ENCODE measurements around the gene NTSR1. TPM values are rescaled to one million over a fixed set of nuclear protein-coding genes. Genes with fewer than 3 reads are reported as not detected.

NTSR1 gene
- total and polyA plus RNA-seq, 2 of the 8 experiments (the other 6 are each of a cell fraction or from before 2014, with no cell fraction given) = 0.53 to 0.89 TPM

- TF ChIP-seq, protein P1, sequence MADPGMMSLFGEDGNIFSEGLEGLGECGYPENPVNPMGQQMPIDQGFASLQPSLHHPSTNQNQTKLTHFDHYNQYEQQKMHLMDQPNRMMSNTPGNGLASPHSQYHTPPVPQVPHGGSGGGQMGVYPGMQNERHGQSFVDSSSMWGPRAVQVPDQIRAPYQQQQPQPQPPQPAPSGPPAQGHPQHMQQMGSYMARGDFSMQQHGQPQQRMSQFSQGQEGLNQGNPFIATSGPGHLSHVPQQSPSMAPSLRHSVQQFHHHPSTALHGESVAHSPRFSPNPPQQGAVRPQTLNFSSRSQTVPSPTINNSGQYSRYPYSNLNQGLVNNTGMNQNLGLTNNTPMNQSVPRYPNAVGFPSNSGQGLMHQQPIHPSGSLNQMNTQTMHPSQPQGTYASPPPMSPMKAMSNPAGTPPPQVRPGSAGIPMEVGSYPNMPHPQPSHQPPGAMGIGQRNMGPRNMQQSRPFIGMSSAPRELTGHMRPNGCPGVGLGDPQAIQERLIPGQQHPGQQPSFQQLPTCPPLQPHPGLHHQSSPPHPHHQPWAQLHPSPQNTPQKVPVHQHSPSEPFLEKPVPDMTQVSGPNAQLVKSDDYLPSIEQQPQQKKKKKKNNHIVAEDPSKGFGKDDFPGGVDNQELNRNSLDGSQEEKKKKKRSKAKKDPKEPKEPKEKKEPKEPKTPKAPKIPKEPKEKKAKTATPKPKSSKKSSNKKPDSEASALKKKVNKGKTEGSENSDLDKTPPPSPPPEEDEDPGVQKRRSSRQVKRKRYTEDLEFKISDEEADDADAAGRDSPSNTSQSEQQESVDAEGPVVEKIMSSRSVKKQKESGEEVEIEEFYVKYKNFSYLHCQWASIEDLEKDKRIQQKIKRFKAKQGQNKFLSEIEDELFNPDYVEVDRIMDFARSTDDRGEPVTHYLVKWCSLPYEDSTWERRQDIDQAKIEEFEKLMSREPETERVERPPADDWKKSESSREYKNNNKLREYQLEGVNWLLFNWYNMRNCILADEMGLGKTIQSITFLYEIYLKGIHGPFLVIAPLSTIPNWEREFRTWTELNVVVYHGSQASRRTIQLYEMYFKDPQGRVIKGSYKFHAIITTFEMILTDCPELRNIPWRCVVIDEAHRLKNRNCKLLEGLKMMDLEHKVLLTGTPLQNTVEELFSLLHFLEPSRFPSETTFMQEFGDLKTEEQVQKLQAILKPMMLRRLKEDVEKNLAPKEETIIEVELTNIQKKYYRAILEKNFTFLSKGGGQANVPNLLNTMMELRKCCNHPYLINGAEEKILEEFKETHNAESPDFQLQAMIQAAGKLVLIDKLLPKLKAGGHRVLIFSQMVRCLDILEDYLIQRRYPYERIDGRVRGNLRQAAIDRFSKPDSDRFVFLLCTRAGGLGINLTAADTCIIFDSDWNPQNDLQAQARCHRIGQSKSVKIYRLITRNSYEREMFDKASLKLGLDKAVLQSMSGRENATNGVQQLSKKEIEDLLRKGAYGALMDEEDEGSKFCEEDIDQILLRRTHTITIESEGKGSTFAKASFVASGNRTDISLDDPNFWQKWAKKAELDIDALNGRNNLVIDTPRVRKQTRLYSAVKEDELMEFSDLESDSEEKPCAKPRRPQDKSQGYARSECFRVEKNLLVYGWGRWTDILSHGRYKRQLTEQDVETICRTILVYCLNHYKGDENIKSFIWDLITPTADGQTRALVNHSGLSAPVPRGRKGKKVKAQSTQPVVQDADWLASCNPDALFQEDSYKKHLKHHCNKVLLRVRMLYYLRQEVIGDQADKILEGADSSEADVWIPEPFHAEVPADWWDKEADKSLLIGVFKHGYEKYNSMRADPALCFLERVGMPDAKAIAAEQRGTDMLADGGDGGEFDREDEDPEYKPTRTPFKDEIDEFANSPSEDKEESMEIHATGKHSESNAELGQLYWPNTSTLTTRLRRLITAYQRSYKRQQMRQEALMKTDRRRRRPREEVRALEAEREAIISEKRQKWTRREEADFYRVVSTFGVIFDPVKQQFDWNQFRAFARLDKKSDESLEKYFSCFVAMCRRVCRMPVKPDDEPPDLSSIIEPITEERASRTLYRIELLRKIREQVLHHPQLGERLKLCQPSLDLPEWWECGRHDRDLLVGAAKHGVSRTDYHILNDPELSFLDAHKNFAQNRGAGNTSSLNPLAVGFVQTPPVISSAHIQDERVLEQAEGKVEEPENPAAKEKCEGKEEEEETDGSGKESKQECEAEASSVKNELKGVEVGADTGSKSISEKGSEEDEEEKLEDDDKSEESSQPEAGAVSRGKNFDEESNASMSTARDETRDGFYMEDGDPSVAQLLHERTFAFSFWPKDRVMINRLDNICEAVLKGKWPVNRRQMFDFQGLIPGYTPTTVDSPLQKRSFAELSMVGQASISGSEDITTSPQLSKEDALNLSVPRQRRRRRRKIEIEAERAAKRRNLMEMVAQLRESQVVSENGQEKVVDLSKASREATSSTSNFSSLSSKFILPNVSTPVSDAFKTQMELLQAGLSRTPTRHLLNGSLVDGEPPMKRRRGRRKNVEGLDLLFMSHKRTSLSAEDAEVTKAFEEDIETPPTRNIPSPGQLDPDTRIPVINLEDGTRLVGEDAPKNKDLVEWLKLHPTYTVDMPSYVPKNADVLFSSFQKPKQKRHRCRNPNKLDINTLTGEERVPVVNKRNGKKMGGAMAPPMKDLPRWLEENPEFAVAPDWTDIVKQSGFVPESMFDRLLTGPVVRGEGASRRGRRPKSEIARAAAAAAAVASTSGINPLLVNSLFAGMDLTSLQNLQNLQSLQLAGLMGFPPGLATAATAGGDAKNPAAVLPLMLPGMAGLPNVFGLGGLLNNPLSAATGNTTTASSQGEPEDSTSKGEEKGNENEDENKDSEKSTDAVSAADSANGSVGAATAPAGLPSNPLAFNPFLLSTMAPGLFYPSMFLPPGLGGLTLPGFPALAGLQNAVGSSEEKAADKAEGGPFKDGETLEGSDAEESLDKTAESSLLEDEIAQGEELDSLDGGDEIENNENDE (IDR thresholded peaks at IDR 0.05; ENCODE audit: insufficient replicate concordance, low read length) = no peak
- TF ChIP-seq POLR2A (IDR thresholded peaks at IDR 0.05; ENCODE audit: control extremely low read depth in 1 of 2, low read depth in 2 of 2, low read length in 2 of 2) = no peak
- no peak for TF ChIP-seq SIRT6 (IDR thresholded peaks at IDR 0.05; ENCODE audit: low read length)
- no peak for TF ChIP-seq TBP (IDR thresholded peaks at IDR 0.05; ENCODE audit: low read depth, low read length)
- no peak for TF ChIP-seq BACH1 (IDR thresholded peaks at IDR 0.05; ENCODE audit: low read length)
- no peak for TF ChIP-seq SUZ12 (IDR thresholded peaks at IDR 0.05; ENCODE audit: low read length)
These were observed 11.6 kb upstream of the NTSR1 start (continued) for GRCh38 chr20:62696989-62697388.
